Bronchial epithelial cell (primary cell): ENCODE data around the gene SUGCT. TPM values are rescaled to one million over a fixed set of nuclear protein-coding genes. Genes with fewer than 3 reads are reported as not detected.

Experiments
- DNase-seq: peaks from one replicate; pipeline ENCODE4 v3.0.0-alpha.2; 2010; ENCODE audit warnings: low read depth
- FAIRE-seq: peaks from 2 replicates; lab custom pipeline; 2011; peaks lifted over from hg19 to GRCh38; lab: Jason Lieb, UNC
- H3K27me3 ChIP-seq: 2 replicates; pipeline ENCODE4 v1.5.1; 2011; ENCODE audit warnings: low read length; ENCODE audit not compliant: control insufficient read depth, insufficient read depth
- H3K36me3 ChIP-seq: 2 replicates; pipeline ENCODE4 v1.5.1; 2011; ENCODE audit warnings: low read length; ENCODE audit not compliant: control insufficient read depth, insufficient read depth
- H3K4me3 ChIP-seq: 2 replicates; pipeline ENCODE4 v1.5.1; 2011; ENCODE audit warnings: mild to moderate bottlenecking, low read depth, low read length, control low read depth
- CTCF ChIP-seq: IDR thresholded peaks from 2 replicates; pipeline ENCODE4 v1.5.1; 2011; ENCODE audit warnings: mild to moderate bottlenecking, moderate library complexity, low read length, control low read depth, inconsistent platforms; ENCODE audit not compliant: insufficient read depth, severe bottlenecking
- total RNA-seq: library from RNA; depleted of rRNA; stranded (reverse); fragments of >200 nt; gene quantifications from 2 replicates; pipeline ENCODE4 v1.2.1, GENCODE V29; 2014

Gene SUGCT
- total RNA-seq, 1 donor from 2014 or later, result 7.4 TPM

- Histone ChIP-seq H3K36me3 (no peaks in the 10 kb centered on the region), H3K27me3 (no peaks in the 10 kb centered on the region), H3K4me3 (no peak overlapping the region)
- DNase-seq (no peak), FAIRE-seq (no peak)
- TF ChIP-seq CTCF, result no peak
Observed at GRCh38 chr7:40234046-40234445, 99.2 kb downstream of the SUGCT start.

- Histone ChIP-seq H3K27me3 (no peaks in the 10 kb centered on the region), H3K36me3 (no peaks in the 10 kb centered on the region), H3K4me3 (no peak overlapping the region)
- TF ChIP-seq CTCF, result no peak
- DNase-seq (no peak), FAIRE-seq (no peak)
Observed at GRCh38 chr7:40234666-40235065, 99.9 kb downstream of the SUGCT start.

GRCh38 chr7:40237731-40238130 is 102.9 kb downstream of the SUGCT start:
- Histone ChIP-seq H3K36me3 (no peaks in the 10 kb centered on the region), H3K27me3 (no peaks in the 10 kb centered on the region), H3K4me3 (no peak overlapping the region)
- DNase-seq (no peak), FAIRE-seq (no peak)
- no peak for TF ChIP-seq CTCF

GRCh38 chr7:40239755-40240303 is 105.0 kb downstream of the SUGCT start:
- Histone ChIP-seq H3K27me3 (no peaks in the 10 kb centered on the region), H3K36me3 (no peaks in the 10 kb centered on the region), H3K4me3 (no peak overlapping the region)
- FAIRE-seq (no peak), DNase-seq (no peak)
- no peak for TF ChIP-seq CTCF

GRCh38 chr7:40243076-40243475 is 108.3 kb downstream of the SUGCT start:
- peak; percentile 63 for DNase-seq
- no peaks in the 10 kb centered on the region for H3K27me3 ChIP-seq
- no peak overlapping the region for H3K4me3 ChIP-seq
- H3K36me3 ChIP-seq, result no peaks in the 10 kb centered on the region
- no peak for TF ChIP-seq CTCF
- no peak for FAIRE-seq

GRCh38 chr7:40244226-40244625 is 109.4 kb downstream of the SUGCT start:
- DNase-seq (no peak), FAIRE-seq (no peak)
- H3K27me3 ChIP-seq, result no peaks in the 10 kb centered on the region
- H3K4me3 ChIP-seq, result no peak overlapping the region
- no peaks in the 10 kb centered on the region for H3K36me3 ChIP-seq
- TF ChIP-seq CTCF, result no peak
